NCI-H1694 treated with DMSO at 0.1 percent for 48 hours (cell line): ENCODE measurements around the gene DPYD.

ENCODE experiments used
- DNase-seq: peaks from one replicate; lab custom pipeline; 2025; lab: John Stamatoyannopoulos, UW

DPYD gene

DNA sequence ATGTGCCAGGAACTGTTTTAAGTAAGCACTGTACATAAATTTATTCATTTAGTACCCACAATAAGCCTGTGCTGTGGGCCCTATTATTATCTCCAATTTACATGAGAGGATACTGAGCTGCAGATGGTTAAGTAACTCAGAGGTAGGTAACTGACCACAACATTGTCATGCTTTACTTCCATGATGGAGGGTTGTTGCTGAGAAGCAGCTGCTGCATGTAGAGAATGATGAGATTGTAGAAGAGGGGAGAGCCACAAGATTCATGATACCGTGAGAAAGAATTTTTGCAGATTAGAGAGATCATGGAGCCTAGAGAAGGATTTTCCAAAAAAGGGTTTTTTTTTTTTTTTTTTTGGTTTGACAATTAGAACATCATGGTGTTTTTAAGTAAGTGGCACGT, 886.2 kb downstream of the DPYD start:
- no peak for DNase-seq

DNA sequence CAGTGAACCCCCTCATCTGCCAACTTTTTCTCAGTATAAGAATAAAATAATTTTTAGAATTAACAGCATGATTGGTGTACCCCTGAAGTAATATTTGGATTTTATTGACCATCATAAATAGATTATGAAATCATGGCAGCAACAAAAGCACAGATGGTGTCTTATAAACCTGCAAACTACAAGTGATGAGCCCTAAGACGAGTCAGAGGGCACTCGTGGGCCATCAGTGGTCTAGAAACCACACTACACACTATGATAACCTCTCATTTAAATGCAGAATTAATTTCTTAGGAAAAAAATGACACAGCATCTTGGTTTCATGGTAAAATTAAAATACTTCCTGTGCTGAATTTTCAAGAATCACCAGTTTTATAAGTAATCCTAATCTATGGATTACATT, 886.9 kb downstream of the DPYD start:
- no peak for DNase-seq
